Measurements from ENCODE around the gene SREBF2.
A peak's percentile ranks its signal among the peaks of the same experiment; 100 is the strongest.

Gene SREBF2
- total RNA-seq, result 179 to 230 reads per million in 2 experiments

GRCh38 chr22:41832553-41833368, at the start of gene SREBF2:
Gene SREBF2 (plus strand): TSS chr22:41833105. CDS start chr22:41833271, 166 bp downstream.
- peak; percentile 99 for DNase-seq (ENCODE audit: low read depth)

- DNase-seq (ENCODE audit: low read depth), result no peak
Measured at GRCh38 chr22:41787331-41787730, 45.6 kb upstream of the SREBF2 start.

GRCh38 chr22:41793871-41794270, 39.0 kb upstream of the SREBF2 start:
- no peak for DNase-seq (ENCODE audit: low read depth)

- no peak for DNase-seq (ENCODE audit: low read depth)
Measured at GRCh38 chr22:41798736-41799135, 34.2 kb upstream of the SREBF2 start.

- no peak for DNase-seq (ENCODE audit: low read depth)
Measured at GRCh38 chr22:41799486-41800347, 33.2 kb upstream of the SREBF2 start.

- peak; percentile 82 for DNase-seq (ENCODE audit: low read depth)
Measured at GRCh38 chr22:41800348-41801146, 32.4 kb upstream of the SREBF2 start, which contains the start of gene CCDC134. Gene CCDC134 (plus strand): TSS chr22:41800679. CDS start chr22:41808891, 8,212 bp downstream.

GRCh38 chr22:41801147-41801819, 31.6 kb upstream of the SREBF2 start:
- DNase-seq (ENCODE audit: low read depth), result no peak

- DNase-seq (ENCODE audit: low read depth), result no peak
Measured at GRCh38 chr22:41801886-41802285, 31.0 kb upstream of the SREBF2 start.

GRCh38 chr22:41805639-41806038, 27.3 kb upstream of the SREBF2 start:
- DNase-seq (ENCODE audit: low read depth), result no peak

GRCh38 chr22:41808400-41808799, 24.5 kb upstream of the SREBF2 start:
- DNase-seq (ENCODE audit: low read depth), result no peak

GRCh38 chr22:41810022-41810421, 22.9 kb upstream of the SREBF2 start:
- DNase-seq (ENCODE audit: low read depth), result no peak

- no peak for DNase-seq (ENCODE audit: low read depth)
Measured at GRCh38 chr22:41812805-41813545, 19.9 kb upstream of the SREBF2 start.

GRCh38 chr22:41813726-41814410, 19.0 kb upstream of the SREBF2 start:
- no peak for DNase-seq (ENCODE audit: low read depth)

- no peak for DNase-seq (ENCODE audit: low read depth)
Measured at GRCh38 chr22:41815716-41816115, 17.2 kb upstream of the SREBF2 start.

- DNase-seq (ENCODE audit: low read depth), result no peak
Measured at GRCh38 chr22:41816241-41816640, 16.7 kb upstream of the SREBF2 start.

GRCh38 chr22:41816871-41817270, 16.0 kb upstream of the SREBF2 start:
- no peak for DNase-seq (ENCODE audit: low read depth)

- no peak for DNase-seq (ENCODE audit: low read depth)
Measured at GRCh38 chr22:41818011-41818410, 14.9 kb upstream of the SREBF2 start.

GRCh38 chr22:41818596-41818995, 14.3 kb upstream of the SREBF2 start:
- no peak for DNase-seq (ENCODE audit: low read depth)

GRCh38 chr22:41819257-41819656, 13.6 kb upstream of the SREBF2 start:
- no peak for DNase-seq (ENCODE audit: low read depth)

- no peak for DNase-seq (ENCODE audit: low read depth)
Measured at GRCh38 chr22:41820447-41820846, 12.5 kb upstream of the SREBF2 start.

Data from T follicular helper cell (primary cell).